CD14-positive monocyte (primary cell): ENCODE measurements around the gene TBC1D22A. TPM values are rescaled to one million over a fixed set of nuclear protein-coding genes. Genes with fewer than 3 reads are reported as not detected.

Experiments
- DNase-seq, 3 donors: peaks; one replicate each; pipeline ENCODE4 v3.0.0-alpha.2; 2011 to 2022
- H2AFZ ChIP-seq: 2 replicates; pipeline ENCODE4 v1.6.0; 2012; ENCODE audit warnings: mild to moderate bottlenecking, low read depth, low read length, inconsistent platforms; ENCODE audit not compliant: insufficient read depth, poor library complexity, severe bottlenecking
- H3K27ac ChIP-seq, 2 donors: 1 replicate in 1 of 2; 2 replicates in 1 of 2; pipeline ENCODE4 v1.5.1; 2012 to 2013; ENCODE audit warnings: low read length in 2 of 2, control low read depth in 1 of 2, inconsistent platforms in 1 of 2, low read depth in 1 of 2, mild to moderate bottlenecking in 1 of 2
- H3K27me3 ChIP-seq, 2 donors: one replicate each; pipeline versions ENCODE4 v1.6.0 to v1.6.1; 2011 to 2013; ENCODE audit warnings: low read length in 2 of 2; ENCODE audit not compliant: control insufficient read depth in 2 of 2, insufficient read depth in 2 of 2
- H3K36me3 ChIP-seq, 2 donors: replicated peaks in 1 of 2; 1 replicate in 1 of 2; 2 replicates in 1 of 2; pipeline versions ENCODE4 v1.5.1 to v1.6.1; 2012 to 2013; ENCODE audit warnings: low read length in 2 of 2, control low read depth in 1 of 2, inconsistent platforms in 1 of 2, mild to moderate bottlenecking in 1 of 2; ENCODE audit not compliant: insufficient read depth in 2 of 2, control insufficient read depth in 1 of 2
- H3K4me1 ChIP-seq, 2 donors: 1 replicate in 1 of 2; 2 replicates in 1 of 2; pipeline versions ENCODE4 v1.5.1 to v1.6.1; 2012 to 2013; ENCODE audit warnings: low read length in 2 of 2, control low read depth in 1 of 2, inconsistent platforms in 1 of 2, mild to moderate bottlenecking in 1 of 2, moderate library complexity in 1 of 2; ENCODE audit not compliant: insufficient read depth in 2 of 2, control insufficient read depth in 1 of 2
- H3K4me2 ChIP-seq: replicated peaks from 2 replicates; pipeline ENCODE3; 2012; ENCODE audit warnings: low read length, moderate library complexity, mild to moderate bottlenecking; ENCODE audit not compliant: poor library complexity, severe bottlenecking; ENCODE audit errors: extremely low read depth
- H3K4me3 ChIP-seq, 3 experiments: fragments of 200-600 bp in 1 of 3; sonication (generic) in 1 of 3; replicated peaks in 1 of 3; 1 replicate in 2 of 3; 2 replicates in 1 of 3; pipeline ENCODE4 v1.5.1; 2011 to 2013; ENCODE audit warnings: low read length in 3 of 3, mild to moderate bottlenecking in 3 of 3, control low read depth in 2 of 3, low read depth in 2 of 3, inconsistent platforms in 1 of 3, moderate library complexity in 1 of 3
- H3K79me2 ChIP-seq: 2 replicates; pipeline ENCODE4 v1.6.0; 2012; ENCODE audit warnings: mild to moderate bottlenecking, control low read depth, inconsistent platforms, low read length, moderate library complexity; ENCODE audit not compliant: insufficient read depth
- H3K9ac ChIP-seq: 2 replicates; pipeline ENCODE4 v1.6.0; 2017; ENCODE audit warnings: low read length, mild to moderate bottlenecking; ENCODE audit not compliant: insufficient read depth, poor library complexity, severe bottlenecking
- H3K9me3 ChIP-seq, 2 donors: replicated peaks in 1 of 2; 1 replicate in 1 of 2; 2 replicates in 1 of 2; pipeline versions ENCODE4 v1.5.1 to v1.6.1; 2012 to 2013; ENCODE audit warnings: low read length in 2 of 2, control low read depth in 1 of 2; ENCODE audit not compliant: control insufficient read depth in 1 of 2, insufficient read depth in 1 of 2
- H4K20me1 ChIP-seq: 2 replicates; pipeline ENCODE4 v1.6.0; 2012; ENCODE audit warnings: mild to moderate bottlenecking, low read length, control low read depth, moderate library complexity; ENCODE audit not compliant: insufficient read depth
- H3K27ac Mint-ChIP-seq, 7 donors: one replicate each; pipeline ENCODE4 v1.8.0; 2020; ENCODE audit warnings: mild to moderate bottlenecking in 7 of 7, mixed read lengths in 7 of 7, moderate library complexity in 6 of 7, inconsistent platforms in 2 of 7
- H3K27me3 Mint-ChIP-seq, 3 donors: one replicate each; pipeline ENCODE4 v1.8.0; 2021 to 2022; ENCODE audit warnings: low read depth in 3 of 3, mild to moderate bottlenecking in 3 of 3, mixed read lengths in 3 of 3, moderate library complexity in 3 of 3, inconsistent platforms in 1 of 3
- H3K36me3 Mint-ChIP-seq, 2 donors: one replicate each; pipeline ENCODE4 v1.8.0; 2020; ENCODE audit warnings: mixed read lengths in 2 of 2, inconsistent platforms in 1 of 2, mild to moderate bottlenecking in 1 of 2
- H3K4me1 Mint-ChIP-seq: one replicate; pipeline ENCODE4 v1.8.0; 2020; ENCODE audit warnings: mild to moderate bottlenecking, mixed read lengths
- H3K4me3 Mint-ChIP-seq, 2 donors: one replicate each; pipeline ENCODE4 v1.8.0; 2020; ENCODE audit warnings: mild to moderate bottlenecking in 2 of 2, mixed read lengths in 2 of 2, moderate library complexity in 1 of 2
- H3K9me3 Mint-ChIP-seq, 7 donors: one replicate each; pipeline ENCODE4 v1.8.0; 2020 to 2022; ENCODE audit warnings: mixed read lengths in 7 of 7, mild to moderate bottlenecking in 6 of 7, moderate library complexity in 6 of 7, inconsistent platforms in 2 of 7
- CTCF ChIP-seq: fragments of 200-600 bp; IDR thresholded peaks from one replicate; pipeline ENCODE4 v1.8.0; 2022; ENCODE audit warnings: antibody characterized with exemption, mild to moderate bottlenecking
- WGBS: methylation state at CpG from one replicate; pipeline ENCODE4 v1.1.5; 2013; ENCODE audit warnings: missing lambda C conversion rate; ENCODE audit not compliant: insufficient coverage; 5-methylcytosine and 5-hydroxymethylcytosine counted together
- intact Hi-C, 2 donors: fragments of 100-400 bp; cut with micrococcal nuclease; formaldehyde crosslinking; loops; one replicate each; pipeline versions ENCODE4 v1.15.0 to v1.15.1; 2023
- polyA plus RNA-seq, 3 donors: library from polyadenylated mRNA; depleted of rRNA in 1 of 3; unstranded in 2 of 3; stranded (reverse) in 1 of 3; fragments of 300-500 nt in 2 of 3; fragments of >200 nt in 1 of 3; fragmentation: Illumina TruSeq in 2 of 3; gene quantifications; 1 replicate in 2 of 3; 2 replicates in 1 of 3; pipeline ENCODE4 v1.2.3, GENCODE V29; 2012 to 2021

The TBC1D22A gene
- polyA plus RNA-seq, 3 donors = 25.9 to 36.2 (median 29.5) TPM

GRCh38 chr22:47111626-47112581 is 349.5 kb downstream of the TBC1D22A start:
- Histone ChIP-seq H3K9me3 (no peaks in the 10 kb centered on the region), H3K27ac (no peak overlapping the region), H3K4me3 (no peak overlapping the region), H3K9ac (no peak overlapping the region), H3K36me3 (peaks cover 18 to 32% of the 10 kb centered on the region in 2 donors), H3K27me3 (no peaks in the 10 kb centered on the region), H4K20me1 (no peaks in the 10 kb centered on the region), H3K4me1 (no peaks in the 10 kb centered on the region), H3K4me2 (no peak overlapping the region), H3K79me2 (no peaks in the 10 kb centered on the region), H2AFZ (no peak overlapping the region)
- intact Hi-C loops = no loop called here
- H3K27me3 Mint-ChIP-seq = no peaks in the 10 kb centered on the region
- TF ChIP-seq CTCF = no peak
- H3K27ac Mint-ChIP-seq = peak overlapping the region in 1 of 7 donors; percentile 78
- H3K4me1 Mint-ChIP-seq = no peaks in the 10 kb centered on the region
- DNase-seq = no peak
- peaks cover 33 to 38% of the 10 kb centered on the region in 2 donors for H3K36me3 Mint-ChIP-seq
- H3K9me3 Mint-ChIP-seq = peaks cover 0 to 7% (median 0%) of the 10 kb centered on the region in 7 donors
- WGBS = 97% methylated on average over 29 of the region's 29 CpGs
- H3K4me3 Mint-ChIP-seq = no peak overlapping the region

GRCh38 chr22:47112582-47112965 is 350.1 kb downstream of the TBC1D22A start:
- Mint-ChIP-seq H3K9me3 (peaks cover 0 to under 1% (median 0%) of the 10 kb centered on the region in 7 donors), H3K27me3 (no peaks in the 10 kb centered on the region), H3K4me3 (no peak overlapping the region), H3K4me1 (no peaks in the 10 kb centered on the region), H3K36me3 (peaks cover 36 to 41% of the 10 kb centered on the region in 2 donors), H3K27ac (no peak overlapping the region)
- Histone ChIP-seq H3K9ac (no peak overlapping the region), H3K27me3 (no peaks in the 10 kb centered on the region), H3K4me2 (no peak overlapping the region), H3K36me3 (peaks cover 18 to 32% of the 10 kb centered on the region in 2 donors), H3K4me3 (no peak overlapping the region), H3K79me2 (no peaks in the 10 kb centered on the region), H3K4me1 (no peaks in the 10 kb centered on the region), H3K9me3 (no peaks in the 10 kb centered on the region), H2AFZ (no peak overlapping the region), H3K27ac (no peak overlapping the region), H4K20me1 (no peaks in the 10 kb centered on the region)
- intact Hi-C loops = no loop called here
- no peak for DNase-seq
- TF ChIP-seq CTCF = no peak
- WGBS = 93% methylated on average over 12 of the region's 13 CpGs
